ENCODE results near the gene GTF2B. TPM values are rescaled to one million over a fixed set of nuclear protein-coding genes. Genes with fewer than 3 reads are reported as not detected.
"Not testable (repeated sequence)": the region's sequence is repeated elsewhere in the genome, so short reads cannot be mapped to it uniquely, and the experiment has no call there.

The GTF2B gene, protein sequence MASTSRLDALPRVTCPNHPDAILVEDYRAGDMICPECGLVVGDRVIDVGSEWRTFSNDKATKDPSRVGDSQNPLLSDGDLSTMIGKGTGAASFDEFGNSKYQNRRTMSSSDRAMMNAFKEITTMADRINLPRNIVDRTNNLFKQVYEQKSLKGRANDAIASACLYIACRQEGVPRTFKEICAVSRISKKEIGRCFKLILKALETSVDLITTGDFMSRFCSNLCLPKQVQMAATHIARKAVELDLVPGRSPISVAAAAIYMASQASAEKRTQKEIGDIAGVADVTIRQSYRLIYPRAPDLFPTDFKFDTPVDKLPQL
- total RNA-seq (10 to 100 TPM; 34.2 to 54.5 (median 38.7) TPM), total RNA-seq (58.4 to 187 (median 72.0) reads per million in 29 experiments)
- total RNA-seq (2013): 65.8 TPM

DNA sequence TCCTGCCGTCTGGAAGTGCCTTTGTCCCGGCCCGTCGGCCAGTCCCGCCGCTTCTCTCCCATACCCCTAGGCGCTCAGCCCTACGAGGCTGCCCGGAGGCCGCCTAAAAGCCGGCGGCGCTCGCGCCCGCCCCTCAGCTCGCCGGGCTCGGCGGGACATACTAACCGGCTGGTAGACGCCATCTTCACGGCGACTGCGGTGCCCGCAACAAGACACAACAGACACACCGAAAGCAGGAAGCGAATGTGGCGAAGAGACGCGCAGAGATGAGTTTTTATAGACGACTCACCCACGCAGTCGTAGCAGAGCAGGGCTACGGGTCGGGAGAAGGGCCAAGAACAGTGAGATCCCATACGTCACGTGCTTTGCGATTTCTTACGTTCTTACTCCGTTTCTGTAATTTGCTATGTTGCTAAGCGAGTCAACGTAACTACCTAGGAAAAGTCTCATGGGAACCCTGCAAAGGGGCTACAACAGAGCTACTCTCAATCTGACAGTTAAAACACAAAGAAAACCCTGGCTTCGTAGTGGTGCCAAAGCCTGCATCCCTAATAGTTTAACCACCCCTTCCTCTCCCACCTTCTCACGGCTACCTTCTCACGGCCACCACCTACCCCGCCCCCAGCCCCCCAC lies at the start of gene GTF2B:
Gene GTF2B (minus strand): TSS at position 250 of the 633 bp plus-strand sequence. CDS start 68 bp downstream, at position 182.
- peak within 1 kb of the TSS; percentile 93 to 98 for H3K27ac Mint-ChIP-seq
- H3K9me3 Mint-ChIP-seq: no peaks in the 10 kb centered on the region
- H3K9me3 ChIP-seq: no peaks in the 10 kb centered on the region
- no peaks in the 10 kb centered on the region for H3K27me3 ChIP-seq (replicated peaks in 1 of 2; ENCODE audit: control insufficient read depth in 2 of 2, extremely low read depth in 1 of 2, insufficient read depth in 2 of 2, low read length in 1 of 2)
- peaks cover 0 to 9% of the 10 kb centered on the region in 2 donors for H3K36me3 ChIP-seq (ENCODE audit: control insufficient read depth in 2 of 2, extremely low read depth in 1 of 2, insufficient read depth in 1 of 2, low read length in 1 of 2)
- ATAC-seq (replicated peaks in 1 of 4) (peak; percentile 87 to 93 (median 90)), DNase-seq (peak; percentile 84 to 98 (median 93))
- peaks cover 44 to 46% (median 45%) of the 10 kb centered on the region in 3 donors for H3K4me1 Mint-ChIP-seq
- H3K27ac ChIP-seq (ENCODE audit: low read length): peak within 1 kb of the TSS; percentile 86
- peak within 1 kb of the TSS; percentile 94 to 100 for H3K4me3 ChIP-seq (ENCODE audit: control insufficient read depth in 1 of 2, extremely low read depth in 1 of 2, low read length in 1 of 2)
- under 1% methylated on average over 43 of the region's 47 CpGs for WGBS (ENCODE audit: insufficient coverage)
- ChIA-PET POLR2A (interaction anchor here (0.5 to 2.1 kb wide), 15 partner anchors 11 to 1562 kb away, joined by 3 to 10 read pairs (median 5); partner anchors contain the start of genes GBP3 (in 1 of the 2) and PKN2 (in 1 of the 2)), CTCF (interaction anchor here in 1 of 2 donors (0.5 to 5.6 kb wide), 4 partner anchors 14 to 1977 kb away, joined by 3 to 59 read pairs (median 3); partner anchors contain the start of gene HS2ST1)
- no peaks in the 10 kb centered on the region for H3K27me3 Mint-ChIP-seq
- H3K4me1 ChIP-seq (ENCODE audit: control insufficient read depth in 1 of 2, extremely low read depth in 1 of 2, insufficient read depth in 2 of 2, low read length in 2 of 2): peaks cover 14 to 22% of the 10 kb centered on the region in 2 experiments
- peak within 1 kb of the TSS; percentile 86 to 99 (median 97) for H3K4me3 Mint-ChIP-seq
- peaks cover 4% of the 10 kb centered on the region for H3K36me3 Mint-ChIP-seq

- ATAC-seq (replicated peaks in 1 of 4); H3K4me3 ChIP-seq (ENCODE audit: control insufficient read depth in 1 of 2, extremely low read depth in 1 of 2, low read length in 1 of 2); H3K27me3 Mint-ChIP-seq; H3K27ac ChIP-seq (ENCODE audit: low read length); H3K27ac Mint-ChIP-seq; H3K4me3 Mint-ChIP-seq; CTCF ChIA-PET; POLR2A ChIA-PET; H3K4me1 ChIP-seq (ENCODE audit: control insufficient read depth in 1 of 2, extremely low read depth in 1 of 2, insufficient read depth in 2 of 2, low read length in 2 of 2); DNase-seq; H3K4me1 Mint-ChIP-seq; H3K27me3 ChIP-seq (replicated peaks in 1 of 2; ENCODE audit: control insufficient read depth in 2 of 2, extremely low read depth in 1 of 2, insufficient read depth in 2 of 2, low read length in 1 of 2); H3K9me3 ChIP-seq: not testable (repeated sequence)
- H3K36me3 ChIP-seq (ENCODE audit: control insufficient read depth in 2 of 2, extremely low read depth in 1 of 2, insufficient read depth in 1 of 2, low read length in 1 of 2): peaks cover 7 to 64% of the 10 kb centered on the region in 2 donors
- peaks cover 72% of the 10 kb centered on the region for H3K36me3 Mint-ChIP-seq
- peaks cover 0 to 10% (median 0%) of the 10 kb centered on the region in 3 donors for H3K9me3 Mint-ChIP-seq
- no CpG with 5 or more reads among the region's 1 CpG for WGBS (ENCODE audit: insufficient coverage)
Measured at GRCh38 chr1:88938528-88938927, 47.2 kb upstream of the GTF2B start.

DNA sequence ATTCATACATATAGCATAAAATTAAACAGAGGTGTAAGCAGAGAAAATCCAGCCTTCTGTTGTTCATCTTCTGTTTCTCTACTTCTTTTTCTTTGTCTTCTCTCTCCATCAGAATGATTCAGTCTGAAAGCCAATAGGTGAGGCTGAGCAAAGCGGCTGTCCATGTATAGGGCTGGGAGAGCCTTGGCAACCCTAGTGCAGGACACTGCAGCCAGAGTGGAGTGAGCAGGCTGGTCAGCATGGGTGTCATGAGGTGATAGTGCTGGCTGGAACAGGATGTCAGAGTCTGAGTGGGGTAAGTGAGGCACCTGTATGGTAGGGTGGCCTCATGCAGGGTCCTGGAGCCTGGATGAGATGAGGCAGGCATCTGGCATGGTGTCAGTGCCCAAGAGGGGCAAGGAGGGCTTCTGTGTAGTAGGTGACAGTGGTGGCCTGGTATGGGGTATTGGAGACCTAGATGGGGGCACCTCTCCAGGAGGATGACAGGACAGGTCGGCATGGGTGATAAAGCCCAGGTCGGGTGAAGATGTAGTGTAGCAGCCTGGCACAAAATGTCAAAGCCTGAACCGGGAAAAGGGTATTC lies 45.5 kb upstream of the GTF2B start:
- Mint-ChIP-seq H3K4me1 (peaks cover 0 to 6% (median 5%) of the 10 kb centered on the region in 3 donors), H3K27ac (peak overlapping the region; percentile 70 to 78), H3K4me3 (no peak overlapping the region), H3K36me3 (peaks cover 72% of the 10 kb centered on the region), H3K27me3 (no peaks in the 10 kb centered on the region), H3K9me3 (peaks cover 0 to 10% (median 0%) of the 10 kb centered on the region in 3 donors)
- WGBS (ENCODE audit: insufficient coverage): 93% methylated on average over 3 of the region's 4 CpGs
- Histone ChIP-seq H3K27ac (ENCODE audit: low read length) (no peak overlapping the region), H3K27me3 (replicated peaks in 1 of 2; ENCODE audit: control insufficient read depth in 2 of 2, extremely low read depth in 1 of 2, insufficient read depth in 2 of 2, low read length in 1 of 2) (no peaks in the 10 kb centered on the region), H3K4me3 (ENCODE audit: control insufficient read depth in 1 of 2, extremely low read depth in 1 of 2, low read length in 1 of 2) (no peak overlapping the region), H3K36me3 (ENCODE audit: control insufficient read depth in 2 of 2, extremely low read depth in 1 of 2, insufficient read depth in 1 of 2, low read length in 1 of 2) (peaks cover 8 to 62% of the 10 kb centered on the region in 2 donors), H3K4me1 (ENCODE audit: control insufficient read depth in 1 of 2, extremely low read depth in 1 of 2, insufficient read depth in 2 of 2, low read length in 2 of 2) (no peaks in the 10 kb centered on the region), H3K9me3 (no peaks in the 10 kb centered on the region)
- POLR2A ChIA-PET: no interaction called here
- DNase-seq (no peak), ATAC-seq (replicated peaks in 1 of 4) (no peak)
- CTCF ChIA-PET: interaction anchor here in 1 of 2 donors (0.5 to 0.6 kb wide), 2 partner anchors 59 to 1914 kb away, joined by 3 read pairs; no protein-coding TSS in a partner anchor

GRCh38 chr1:88936223-88936523 lies 44.8 kb upstream of the GTF2B start:
- no peaks in the 10 kb centered on the region for H3K27me3 Mint-ChIP-seq
- H3K36me3 Mint-ChIP-seq: peaks cover 72% of the 10 kb centered on the region
- DNase-seq (no peak), ATAC-seq (replicated peaks in 1 of 4) (no peak)
- H3K4me1 Mint-ChIP-seq: peaks cover 0 to 6% (median 5%) of the 10 kb centered on the region in 3 donors
- Histone ChIP-seq H3K27me3 (replicated peaks in 1 of 2; ENCODE audit: control insufficient read depth in 2 of 2, extremely low read depth in 1 of 2, insufficient read depth in 2 of 2, low read length in 1 of 2) (no peaks in the 10 kb centered on the region), H3K36me3 (ENCODE audit: control insufficient read depth in 2 of 2, extremely low read depth in 1 of 2, insufficient read depth in 1 of 2, low read length in 1 of 2) (peaks cover 4 to 62% of the 10 kb centered on the region in 2 donors), H3K4me3 (ENCODE audit: control insufficient read depth in 1 of 2, extremely low read depth in 1 of 2, low read length in 1 of 2) (no peak overlapping the region), H3K9me3 (no peaks in the 10 kb centered on the region), H3K4me1 (ENCODE audit: control insufficient read depth in 1 of 2, extremely low read depth in 1 of 2, insufficient read depth in 2 of 2, low read length in 2 of 2) (no peaks in the 10 kb centered on the region), H3K27ac (ENCODE audit: low read length) (no peak overlapping the region)
- ChIA-PET POLR2A (no interaction called here), CTCF (interaction anchor here in 1 of 2 donors (0.5 to 0.6 kb wide), 2 partner anchors 59 to 1913 kb away, joined by 3 read pairs; no protein-coding TSS in a partner anchor)
- H3K9me3 Mint-ChIP-seq: peaks cover 0 to 10% (median 0%) of the 10 kb centered on the region in 3 donors
- H3K27ac Mint-ChIP-seq: peak overlapping the region; percentile 46
- no peak overlapping the region for H3K4me3 Mint-ChIP-seq

GRCh38 chr1:88935522-88936222 lies 44.3 kb upstream of the GTF2B start:
- POLR2A ChIA-PET: interaction anchor here in 1 of 2 donors (0.6 kb wide), 1 partner anchor 469 kb away, joined by 3 read pairs; no protein-coding TSS in a partner anchor
- 100% methylated on average over 1 of the region's 5 CpGs for WGBS (ENCODE audit: insufficient coverage)
- H3K9me3 Mint-ChIP-seq: peaks cover 0 to 10% (median 0%) of the 10 kb centered on the region in 3 donors
- Histone ChIP-seq H3K4me3 (ENCODE audit: control insufficient read depth in 1 of 2, extremely low read depth in 1 of 2, low read length in 1 of 2) (no peak overlapping the region), H3K27ac (ENCODE audit: low read length) (no peak overlapping the region), H3K27me3 (replicated peaks in 1 of 2; ENCODE audit: control insufficient read depth in 2 of 2, extremely low read depth in 1 of 2, insufficient read depth in 2 of 2, low read length in 1 of 2) (no peaks in the 10 kb centered on the region), H3K4me1 (ENCODE audit: control insufficient read depth in 1 of 2, extremely low read depth in 1 of 2, insufficient read depth in 2 of 2, low read length in 2 of 2) (no peaks in the 10 kb centered on the region), H3K36me3 (ENCODE audit: control insufficient read depth in 2 of 2, extremely low read depth in 1 of 2, insufficient read depth in 1 of 2, low read length in 1 of 2) (peaks cover 4 to 60% of the 10 kb centered on the region in 2 donors), H3K9me3 (no peaks in the 10 kb centered on the region)
- peak in 1 of 4 experiments; percentile 58 for ATAC-seq (replicated peaks in 1 of 4)
- CTCF ChIA-PET: interaction anchor here (0.6 to 1.1 kb wide), 6 partner anchors 10 to 818 kb away, joined by 3 to 4 read pairs (median 3); no protein-coding TSS in a partner anchor
- peak overlapping the region in 1 of 2 donors; percentile 46 for H3K27ac Mint-ChIP-seq
- no peak overlapping the region for H3K4me3 Mint-ChIP-seq
- no peaks in the 10 kb centered on the region for H3K27me3 Mint-ChIP-seq
- H3K4me1 Mint-ChIP-seq: peaks cover 0 to 6% (median 5%) of the 10 kb centered on the region in 3 donors
- DNase-seq: peak in 6 of 35 experiments; percentile 3 to 69 (median 16)
- H3K36me3 Mint-ChIP-seq: peaks cover 73% of the 10 kb centered on the region

- peaks cover 4 to 52% of the 10 kb centered on the region in 2 donors for H3K36me3 ChIP-seq (ENCODE audit: control insufficient read depth in 2 of 2, extremely low read depth in 1 of 2, insufficient read depth in 1 of 2, low read length in 1 of 2)
- H3K4me3 ChIP-seq (ENCODE audit: control insufficient read depth in 1 of 2, extremely low read depth in 1 of 2, low read length in 1 of 2); CTCF ChIA-PET; H3K4me1 Mint-ChIP-seq; H3K27ac ChIP-seq (ENCODE audit: low read length); POLR2A ChIA-PET; ATAC-seq (replicated peaks in 1 of 4); H3K4me3 Mint-ChIP-seq; H3K9me3 ChIP-seq; DNase-seq; H3K27ac Mint-ChIP-seq; H3K9me3 Mint-ChIP-seq; H3K27me3 ChIP-seq (replicated peaks in 1 of 2; ENCODE audit: control insufficient read depth in 2 of 2, extremely low read depth in 1 of 2, insufficient read depth in 2 of 2, low read length in 1 of 2); H3K27me3 Mint-ChIP-seq; H3K4me1 ChIP-seq (ENCODE audit: control insufficient read depth in 1 of 2, extremely low read depth in 1 of 2, insufficient read depth in 2 of 2, low read length in 2 of 2): not testable (repeated sequence)
- WGBS (ENCODE audit: insufficient coverage): no CpG with 5 or more reads among the region's 7 CpGs
- peaks cover 77% of the 10 kb centered on the region for H3K36me3 Mint-ChIP-seq
Measured at GRCh38 chr1:88930176-88930575, 38.8 kb upstream of the GTF2B start.
